Stimulated activated CD4-positive, alpha-beta T cell treated with anti-CD3 and anti-CD28 coated beads, Interleukin-4, amount 100 ng/mL, for 1 hour (primary cell): ENCODE results near the gene NCKAP1.
"Not testable (repeated sequence)": the region's sequence is repeated elsewhere in the genome, so short reads cannot be mapped to it uniquely, and the experiment has no call there.

ENCODE experiments used
- DNase-seq: peaks from one replicate; pipeline ENCODE4 v3.0.0-alpha.2; 2020

Gene NCKAP1

GRCh38 chr2:183038341-183039300, at the start of gene NCKAP1:
TSS of gene NCKAP1 (minus strand) at chr2:183038457. CDS start at chr2:183038099, 358 bp downstream.
- peak; percentile 89 for DNase-seq

GRCh38 chr2:183081911-183082310, 43.7 kb upstream of the NCKAP1 start:
- no peak for DNase-seq

- DNase-seq = no peak
Measured at GRCh38 chr2:183079139-183079775, 41.0 kb upstream of the NCKAP1 start.

- DNase-seq = peak; percentile 66
Measured at GRCh38 chr2:183078464-183079138, 40.3 kb upstream of the NCKAP1 start, which contains the start of gene DUSP19. TSS of gene DUSP19 (plus strand) at chr2:183078747. CDS start at chr2:183078934, 187 bp downstream.

- DNase-seq = no peak
Measured at GRCh38 chr2:183078163-183078463, 39.9 kb upstream of the NCKAP1 start.

GRCh38 chr2:183072177-183072576, 33.9 kb upstream of the NCKAP1 start:
- no peak for DNase-seq

GRCh38 chr2:183070942-183071844, 32.9 kb upstream of the NCKAP1 start:
- no peak for DNase-seq

- DNase-seq = no peak
Measured at GRCh38 chr2:183069174-183069573, 30.9 kb upstream of the NCKAP1 start.

GRCh38 chr2:183068561-183068960, 30.3 kb upstream of the NCKAP1 start:
- DNase-seq = no peak

- no peak for DNase-seq
Measured at GRCh38 chr2:183063083-183063482, 24.8 kb upstream of the NCKAP1 start.

GRCh38 chr2:183060571-183061231, 22.4 kb upstream of the NCKAP1 start:
- DNase-seq = no peak

GRCh38 chr2:183059561-183059960, 21.3 kb upstream of the NCKAP1 start:
- no peak for DNase-seq

- no peak for DNase-seq
Measured at GRCh38 chr2:183057333-183057985, 19.2 kb upstream of the NCKAP1 start.

- DNase-seq = no peak
Measured at GRCh38 chr2:183049420-183049819, 11.2 kb upstream of the NCKAP1 start.

GRCh38 chr2:183047486-183048125, 9.3 kb upstream of the NCKAP1 start:
- not testable (repeated sequence) for DNase-seq

GRCh38 chr2:183043580-183043979, 5.3 kb upstream of the NCKAP1 start:
- not testable (repeated sequence) for DNase-seq

GRCh38 chr2:183040604-183041003, 2.3 kb upstream of the NCKAP1 start:
- DNase-seq = no peak

- DNase-seq = peak; percentile 46
Measured at GRCh38 chr2:183037553-183038340, 510 bp downstream of the NCKAP1 start.

- no peak for DNase-seq
Measured at GRCh38 chr2:183037074-183037552, 1.1 kb downstream of the NCKAP1 start.
